ENCODE data around the gene PIK3R6. TPM values are rescaled to one million over a fixed set of nuclear protein-coding genes. Genes with fewer than 3 reads are reported as not detected.
A peak's percentile ranks its signal among the peaks of the same experiment; 100 is the strongest.

Gene PIK3R6
- total RNA-seq, 1 experiment from 2014 or later = not detected

DNA sequence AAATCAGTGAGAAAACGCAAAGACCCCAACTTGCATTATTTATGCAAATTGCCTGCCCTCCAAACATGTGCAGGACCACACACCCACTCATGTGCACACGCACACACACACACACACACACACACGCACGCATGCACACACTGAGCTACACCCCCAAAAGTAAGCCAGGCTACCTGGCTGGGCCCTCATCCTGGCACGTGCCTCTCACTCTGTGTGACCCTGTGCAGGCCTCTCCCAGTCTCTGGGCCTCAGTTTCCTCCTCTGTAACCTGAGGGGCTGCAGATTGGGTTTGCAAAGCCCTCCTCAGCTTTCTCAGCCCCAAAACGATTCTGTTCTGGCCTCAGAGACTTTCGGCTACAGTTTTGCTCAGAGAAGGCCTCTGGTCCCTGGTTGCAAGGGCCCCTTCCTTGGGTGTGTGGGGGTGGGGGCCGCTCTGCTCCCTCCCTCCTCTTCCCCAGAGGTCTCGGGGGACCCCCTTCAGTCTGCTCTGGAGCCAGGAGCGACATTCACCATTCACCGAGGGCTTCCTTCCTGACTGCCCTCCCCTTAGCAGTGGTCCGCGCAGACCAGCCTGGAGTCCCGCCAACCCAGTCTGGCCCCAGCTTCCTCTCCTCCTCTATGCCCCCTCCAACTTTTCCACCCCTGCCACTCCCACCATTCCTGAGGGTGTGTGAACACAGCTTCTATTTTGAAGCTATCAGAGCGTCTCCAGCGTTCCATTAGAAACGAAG lies 5.4 kb upstream of the PIK3R6 start:
- no peaks in the 10 kb centered on the region; a peak in 1 of 7 replicates for H3K36me3 Mint-ChIP-seq (ENCODE audit: insufficient read depth in 1 of 3, low read depth in 3 of 3)
- Histone ChIP-seq H2AFZ (ENCODE audit: low read length) (no peak overlapping the region), H3K23me2 (ENCODE audit: insufficient read length, low read depth, low read length, poor library complexity, severe bottlenecking) (no peaks in the 10 kb centered on the region), H4K91ac (ENCODE audit: insufficient read length, low read depth, low read length) (no peak overlapping the region), H4K8ac (replicated peaks; ENCODE audit: insufficient read length, low read depth, low read length) (no peak overlapping the region), H3K56ac (ENCODE audit: insufficient read length, low read depth, low read length) (no peak overlapping the region), H3K79me2 (ENCODE audit: insufficient read depth, low read length) (no peaks in the 10 kb centered on the region), H3K18ac (ENCODE audit: insufficient read length, low read depth, low read length) (no peak overlapping the region), H4K5ac (ENCODE audit: insufficient read length, low read depth, low read length) (no peak overlapping the region), H4K20me1 (ENCODE audit: control insufficient read depth, insufficient read depth, insufficient read length) (no peaks in the 10 kb centered on the region), H2AK5ac (ENCODE audit: insufficient read length, low read length) (no peak overlapping the region), H3K4ac (ENCODE audit: low read depth, low read length) (no peak overlapping the region), H2BK15ac (ENCODE audit: low read depth, low read length) (no peak overlapping the region), H3K4me1 (ENCODE audit: insufficient read depth, low read length) (peaks cover 5% of the 10 kb centered on the region; the same call in 1 of the 2 replicates), H3T11ph (ENCODE audit: low read length) (no peak overlapping the region), H3K4me2 (ENCODE audit: insufficient read depth, insufficient read length, low read length) (no peak overlapping the region), H3K23ac (ENCODE audit: insufficient read length, low read depth, low read length) (no peak overlapping the region), H3K27ac (ENCODE audit: insufficient read length, low read depth, low read length) (no peak overlapping the region), H2BK120ac (ENCODE audit: low read depth, low read length, poor library complexity, severe bottlenecking) (no peak overlapping the region), H3K9me3 (ENCODE audit: control insufficient read depth, low read depth, low read length) (no peaks in the 10 kb centered on the region), H3K27me3 (ENCODE audit: insufficient read depth, low read length) (no peaks in the 10 kb centered on the region), H2BK20ac (ENCODE audit: low read depth, low read length, poor library complexity, severe bottlenecking) (no peak overlapping the region), H3K14ac (ENCODE audit: insufficient read depth, low read length) (no peak overlapping the region), H3K79me1 (ENCODE audit: insufficient read depth, low read depth, low read length, poor library complexity, severe bottlenecking) (no peaks in the 10 kb centered on the region), H3K9ac (ENCODE audit: extremely low read depth, insufficient read length, low read length) (no peak overlapping the region), H2BK12ac (ENCODE audit: insufficient read length, low read depth, low read length) (no peak overlapping the region), H2BK5ac (ENCODE audit: insufficient read length, low read length) (no peak overlapping the region)
- DNase-seq = no peak
- no peaks in the 10 kb centered on the region; a peak in 1 of 5 replicates for H3K9me3 Mint-ChIP-seq
- peak overlapping the region in 1 of 3 experiments; percentile 53; a peak in 1 of 7 replicates for H3K27ac Mint-ChIP-seq
- H3K4me1 Mint-ChIP-seq = peaks cover 18 to 26% of the 10 kb centered on the region in 2 experiments
- H3K4me3 Mint-ChIP-seq = no peak overlapping the region
- TF ChIP-seq, protein P1, sequence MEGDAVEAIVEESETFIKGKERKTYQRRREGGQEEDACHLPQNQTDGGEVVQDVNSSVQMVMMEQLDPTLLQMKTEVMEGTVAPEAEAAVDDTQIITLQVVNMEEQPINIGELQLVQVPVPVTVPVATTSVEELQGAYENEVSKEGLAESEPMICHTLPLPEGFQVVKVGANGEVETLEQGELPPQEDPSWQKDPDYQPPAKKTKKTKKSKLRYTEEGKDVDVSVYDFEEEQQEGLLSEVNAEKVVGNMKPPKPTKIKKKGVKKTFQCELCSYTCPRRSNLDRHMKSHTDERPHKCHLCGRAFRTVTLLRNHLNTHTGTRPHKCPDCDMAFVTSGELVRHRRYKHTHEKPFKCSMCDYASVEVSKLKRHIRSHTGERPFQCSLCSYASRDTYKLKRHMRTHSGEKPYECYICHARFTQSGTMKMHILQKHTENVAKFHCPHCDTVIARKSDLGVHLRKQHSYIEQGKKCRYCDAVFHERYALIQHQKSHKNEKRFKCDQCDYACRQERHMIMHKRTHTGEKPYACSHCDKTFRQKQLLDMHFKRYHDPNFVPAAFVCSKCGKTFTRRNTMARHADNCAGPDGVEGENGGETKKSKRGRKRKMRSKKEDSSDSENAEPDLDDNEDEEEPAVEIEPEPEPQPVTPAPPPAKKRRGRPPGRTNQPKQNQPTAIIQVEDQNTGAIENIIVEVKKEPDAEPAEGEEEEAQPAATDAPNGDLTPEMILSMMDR (conservative IDR thresholded peaks at IDR 0.05) = no peak
- WGBS (ENCODE audit: extremely low coverage, insufficient read length, low lambda C conversion rate) = no CpG with 5 or more reads among the region's 17 CpGs
- H3K27me3 Mint-ChIP-seq (ENCODE audit: low read depth) = peaks cover 18% of the 10 kb centered on the region
